H9 (cell line): ENCODE data around the gene CDK6. TPM values are rescaled to one million over a fixed set of nuclear protein-coding genes. Genes with fewer than 3 reads are reported as not detected.

Source experiments
- DNase-seq: peaks from one replicate; pipeline ENCODE4 v3.0.0-alpha.2; 2017
- H2AFZ ChIP-seq: one replicate; pipeline ENCODE4 v1.6.1; 2013; ENCODE audit warnings: mild to moderate bottlenecking, low read length, control low read depth, moderate library complexity
- H2AK5ac ChIP-seq: 2 replicates; pipeline ENCODE4 v1.6.1; 2013; ENCODE audit warnings: low read length, control low read depth, mixed read lengths; ENCODE audit not compliant: insufficient read length
- H2BK120ac ChIP-seq: one replicate; pipeline ENCODE4 v1.6.1; 2013; ENCODE audit warnings: low read depth, mild to moderate bottlenecking, low read length, control low read depth, inconsistent platforms; ENCODE audit not compliant: poor library complexity, severe bottlenecking
- H2BK12ac ChIP-seq: 2 replicates; pipeline ENCODE4 v1.6.1; 2013; ENCODE audit warnings: low read length, control low read depth, mixed read lengths, low read depth; ENCODE audit not compliant: insufficient read length
- H2BK15ac ChIP-seq: 2 replicates; pipeline ENCODE4 v1.6.1; 2013; ENCODE audit warnings: low read depth, low read length, control low read depth
- H2BK20ac ChIP-seq: one replicate; pipeline ENCODE4 v1.6.1; 2013; ENCODE audit warnings: low read depth, mild to moderate bottlenecking, low read length, control low read depth, inconsistent platforms; ENCODE audit not compliant: poor library complexity, severe bottlenecking
- H2BK5ac ChIP-seq: 2 replicates; pipeline ENCODE4 v1.6.1; 2013; ENCODE audit warnings: low read length, control low read depth, mixed read lengths; ENCODE audit not compliant: insufficient read length
- H3K14ac ChIP-seq: 2 replicates; pipeline ENCODE4 v1.6.1; 2013; ENCODE audit warnings: low read length, control low read depth; ENCODE audit not compliant: insufficient read depth
- H3K18ac ChIP-seq: 2 replicates; pipeline ENCODE4 v1.6.1; 2013; ENCODE audit warnings: low read depth, mild to moderate bottlenecking, mixed read lengths, low read length, control low read depth; ENCODE audit not compliant: insufficient read length
- H3K23ac ChIP-seq: 2 replicates; pipeline ENCODE4 v1.6.1; 2013; ENCODE audit warnings: low read length, control low read depth, mixed read lengths, low read depth; ENCODE audit not compliant: insufficient read length
- H3K23me2 ChIP-seq: 2 replicates; pipeline ENCODE4 v1.6.1; 2013; ENCODE audit warnings: low read depth, mild to moderate bottlenecking, mixed read lengths, low read length, control low read depth; ENCODE audit not compliant: insufficient read length, poor library complexity, severe bottlenecking
- H3K27ac ChIP-seq: 2 replicates; pipeline ENCODE4 v1.5.1; 2013; ENCODE audit warnings: low read length, control low read depth, mixed read lengths, low read depth; ENCODE audit not compliant: insufficient read length
- H3K27me3 ChIP-seq: 2 replicates; pipeline ENCODE4 v1.6.1; 2013; ENCODE audit warnings: low read length, control low read depth, inconsistent platforms; ENCODE audit not compliant: insufficient read depth
- H3K4ac ChIP-seq: 2 replicates; pipeline ENCODE4 v1.6.1; 2013; ENCODE audit warnings: low read depth, mild to moderate bottlenecking, control low read depth, inconsistent platforms, low read length, moderate library complexity
- H3K4me1 ChIP-seq: 2 replicates; pipeline ENCODE4 v1.6.1; 2013; ENCODE audit warnings: low read length, control low read depth, inconsistent platforms; ENCODE audit not compliant: insufficient read depth
- H3K4me2 ChIP-seq: 2 replicates; pipeline ENCODE4 v1.6.1; 2013; ENCODE audit warnings: low read length, control low read depth, mixed read lengths; ENCODE audit not compliant: insufficient read length, insufficient read depth
- H3K56ac ChIP-seq: 2 replicates; pipeline ENCODE4 v1.6.1; 2013; ENCODE audit warnings: low read depth, mild to moderate bottlenecking, mixed read lengths, low read length, control low read depth; ENCODE audit not compliant: insufficient read length
- H3K79me1 ChIP-seq: 2 replicates; pipeline ENCODE4 v1.6.1; 2013; ENCODE audit warnings: low read depth, mild to moderate bottlenecking, moderate library complexity, low read length, control low read depth, inconsistent platforms; ENCODE audit not compliant: insufficient read depth, poor library complexity, severe bottlenecking
- H3K79me2 ChIP-seq: 2 replicates; pipeline ENCODE4 v1.6.1; 2013; ENCODE audit warnings: low read length, control low read depth, inconsistent platforms; ENCODE audit not compliant: insufficient read depth
- H3K9ac ChIP-seq: 2 replicates; pipeline ENCODE4 v1.6.1; 2013; ENCODE audit warnings: low read length, control low read depth, mixed read lengths; ENCODE audit not compliant: insufficient read length; ENCODE audit errors: extremely low read depth
- H3K9me3 ChIP-seq: one replicate; pipeline ENCODE4 v1.6.1; 2013; ENCODE audit warnings: low read depth, low read length, inconsistent platforms; ENCODE audit not compliant: control insufficient read depth
- H3T11ph ChIP-seq: one replicate; pipeline ENCODE4 v1.6.1; 2013; ENCODE audit warnings: mild to moderate bottlenecking, low read length, control low read depth, inconsistent platforms
- H4K20me1 ChIP-seq: one replicate; pipeline ENCODE4 v1.6.1; 2013; ENCODE audit not compliant: control insufficient read depth, insufficient read length, insufficient read depth
- H4K5ac ChIP-seq: 2 replicates; pipeline ENCODE4 v1.6.1; 2013; ENCODE audit warnings: low read depth, mild to moderate bottlenecking, mixed read lengths, low read length, control low read depth; ENCODE audit not compliant: insufficient read length
- H4K8ac ChIP-seq: replicated peaks from 2 replicates; pipeline ENCODE4 v1.6.1; 2013; ENCODE audit warnings: low read length, control low read depth, mixed read lengths, low read depth; ENCODE audit not compliant: insufficient read length
- H4K91ac ChIP-seq: 2 replicates; pipeline ENCODE4 v1.6.1; 2013; ENCODE audit warnings: low read depth, mild to moderate bottlenecking, moderate library complexity, mixed read lengths, low read length, control low read depth; ENCODE audit not compliant: insufficient read length
- H3K27ac Mint-ChIP-seq, 3 experiments: 2 replicates in 2 of 3; 3 replicates in 1 of 3; pipeline ENCODE4 v1.8.0; 2020 to 2021; ENCODE audit warnings: mixed read lengths in 3 of 3, mild to moderate bottlenecking in 1 of 3, moderate library complexity in 1 of 3
- H3K27me3 Mint-ChIP-seq: 2 replicates; pipeline ENCODE4 v1.8.0; 2021; ENCODE audit warnings: low read depth, mild to moderate bottlenecking, moderate library complexity, mixed read lengths
- H3K36me3 Mint-ChIP-seq, 3 experiments: 2 replicates in 2 of 3; 3 replicates in 1 of 3; pipeline ENCODE4 v1.8.0; 2020 to 2021; ENCODE audit warnings: low read depth in 3 of 3, mixed read lengths in 3 of 3; ENCODE audit not compliant: insufficient read depth in 1 of 3
- H3K4me1 Mint-ChIP-seq, 2 experiments: 2 replicates each; pipeline ENCODE4 v1.8.0; 2020; ENCODE audit warnings: mixed read lengths in 2 of 2
- H3K4me3 Mint-ChIP-seq, 2 experiments: 2 replicates in 1 of 2; 3 replicates in 1 of 2; pipeline ENCODE4 v1.8.0; 2020 to 2021; ENCODE audit warnings: mild to moderate bottlenecking in 2 of 2, mixed read lengths in 2 of 2, moderate library complexity in 1 of 2
- H3K9me3 Mint-ChIP-seq, 2 experiments: 2 replicates in 1 of 2; 3 replicates in 1 of 2; pipeline ENCODE4 v1.8.0; 2020; ENCODE audit warnings: mild to moderate bottlenecking in 2 of 2, mixed read lengths in 2 of 2, moderate library complexity in 1 of 2
- WGBS: extraction: QIAGEN DNeasy Blood & Tissue Kit; methylation state at CpG from one replicate; pipeline ENCODE4 v1.1.7; 2013; ENCODE audit warnings: missing lambda C conversion rate, low lambda C conversion rate, mixed read lengths; ENCODE audit not compliant: insufficient read length; ENCODE audit errors: extremely low coverage; 5-methylcytosine and 5-hydroxymethylcytosine counted together
- total RNA-seq: library from RNA; stranded (reverse); gene quantifications from 2 replicates; pipeline ENCODE4 v1.2.1, GENCODE V29; 2021
- TF ChIP-seq, protein P1 (sequence below): fragments of 200-600 bp; sonication (generic); conservative IDR thresholded peaks from 3 replicates; pipeline ENCODE4 v1.8.0; 2021; ENCODE audit warnings: antibody characterized with exemption, mild to moderate bottlenecking

Gene CDK6
- total RNA-seq, 1 experiment from 2014 or later, result 30.0 TPM

DNA sequence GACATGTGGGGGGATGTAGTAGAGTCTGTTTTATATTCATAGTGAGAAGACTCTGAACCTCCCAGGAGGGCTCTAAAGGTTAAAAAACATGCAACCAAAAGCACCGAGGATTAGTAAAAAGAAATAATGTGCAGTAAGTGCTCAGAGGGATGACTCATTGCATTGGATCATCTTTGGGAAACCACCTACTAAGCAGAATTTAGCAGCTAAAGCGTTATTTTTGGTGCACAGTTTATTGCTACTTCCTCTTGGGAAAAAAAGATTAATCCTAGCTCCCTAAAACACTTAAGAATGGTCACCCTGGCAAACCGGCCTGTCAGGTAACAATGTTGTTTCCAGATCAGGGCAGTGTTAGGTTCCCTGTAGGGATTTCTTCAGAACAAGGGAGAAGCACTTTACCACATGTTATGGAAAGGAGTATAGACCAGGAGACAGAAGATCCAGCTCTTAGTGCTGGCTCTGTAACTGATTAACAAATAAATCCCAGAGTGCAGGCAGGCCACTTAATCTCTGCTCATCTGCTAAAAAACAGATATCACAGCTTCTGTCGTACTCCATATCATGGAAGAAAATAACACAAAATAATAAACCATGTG is 201.4 kb downstream of the CDK6 start:
- WGBS, result no CpG with 5 or more reads among the region's 4 CpGs
- H3K9ac ChIP-seq, result no peak overlapping the region

More for the DNA sequence above, 201.4 kb downstream of the CDK6 start:
- H3K4ac ChIP-seq, result no peak overlapping the region
- H3K27me3 ChIP-seq, result no peaks in the 10 kb centered on the region
- Mint-ChIP-seq H3K4me3 (no peak overlapping the region), H3K4me1 (peaks cover 12 to 24% of the 10 kb centered on the region in 2 experiments), H3K9me3 (no peaks in the 10 kb centered on the region), H3K27ac (peak overlapping the region; percentile 32 to 56 (median 42); a peak in 3 of 7 replicates), H3K27me3 (no peaks in the 10 kb centered on the region), H3K36me3 (no peaks in the 10 kb centered on the region)
- no peaks in the 10 kb centered on the region for H3K4me1 ChIP-seq
- no peak overlapping the region for H2AFZ ChIP-seq
- H2BK20ac ChIP-seq, result no peak overlapping the region
- H4K20me1 ChIP-seq, result no peaks in the 10 kb centered on the region
- no peaks in the 10 kb centered on the region for H3K9me3 ChIP-seq
- H3K23me2 ChIP-seq, result no peaks in the 10 kb centered on the region
- no peak overlapping the region for H3T11ph ChIP-seq
- H3K56ac ChIP-seq, result no peak overlapping the region
- H3K27ac ChIP-seq, result no peak overlapping the region
- H4K8ac ChIP-seq, result no peak overlapping the region
- H3K79me1 ChIP-seq, result no peaks in the 10 kb centered on the region
- no peak overlapping the region for H2BK12ac ChIP-seq
- no peak overlapping the region for H2AK5ac ChIP-seq
- H4K5ac ChIP-seq, result no peak overlapping the region
- H2BK5ac ChIP-seq, result no peak overlapping the region
- TF ChIP-seq, protein P1, sequence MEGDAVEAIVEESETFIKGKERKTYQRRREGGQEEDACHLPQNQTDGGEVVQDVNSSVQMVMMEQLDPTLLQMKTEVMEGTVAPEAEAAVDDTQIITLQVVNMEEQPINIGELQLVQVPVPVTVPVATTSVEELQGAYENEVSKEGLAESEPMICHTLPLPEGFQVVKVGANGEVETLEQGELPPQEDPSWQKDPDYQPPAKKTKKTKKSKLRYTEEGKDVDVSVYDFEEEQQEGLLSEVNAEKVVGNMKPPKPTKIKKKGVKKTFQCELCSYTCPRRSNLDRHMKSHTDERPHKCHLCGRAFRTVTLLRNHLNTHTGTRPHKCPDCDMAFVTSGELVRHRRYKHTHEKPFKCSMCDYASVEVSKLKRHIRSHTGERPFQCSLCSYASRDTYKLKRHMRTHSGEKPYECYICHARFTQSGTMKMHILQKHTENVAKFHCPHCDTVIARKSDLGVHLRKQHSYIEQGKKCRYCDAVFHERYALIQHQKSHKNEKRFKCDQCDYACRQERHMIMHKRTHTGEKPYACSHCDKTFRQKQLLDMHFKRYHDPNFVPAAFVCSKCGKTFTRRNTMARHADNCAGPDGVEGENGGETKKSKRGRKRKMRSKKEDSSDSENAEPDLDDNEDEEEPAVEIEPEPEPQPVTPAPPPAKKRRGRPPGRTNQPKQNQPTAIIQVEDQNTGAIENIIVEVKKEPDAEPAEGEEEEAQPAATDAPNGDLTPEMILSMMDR, result no peak
- H3K79me2 ChIP-seq, result no peaks in the 10 kb centered on the region
- H4K91ac ChIP-seq, result no peak overlapping the region
- H2BK15ac ChIP-seq, result no peak overlapping the region
- H3K14ac ChIP-seq, result no peak overlapping the region; the same call in 1 of the 2 replicates
- no peak for DNase-seq
- no peak overlapping the region for H3K4me2 ChIP-seq
- H3K23ac ChIP-seq, result no peak overlapping the region
- no peak overlapping the region for H2BK120ac ChIP-seq
- H3K18ac ChIP-seq, result no peak overlapping the region
